A549 treated with Mapracorat at 1 μM for 4 hours (cell line): Measurements from ENCODE around the gene SLC35E4. TPM values are rescaled to one million over a fixed set of nuclear protein-coding genes. Genes with fewer than 3 reads are reported as not detected.

Source experiments
- total RNA-seq: library from RNA; stranded (reverse); fragments of 200-300 nt; extraction: Qiagen RNA extraction; gene quantifications from 5 replicates; pipeline ENCODE4 v1.2.3, GENCODE V29; 2022

Gene SLC35E4, protein sequence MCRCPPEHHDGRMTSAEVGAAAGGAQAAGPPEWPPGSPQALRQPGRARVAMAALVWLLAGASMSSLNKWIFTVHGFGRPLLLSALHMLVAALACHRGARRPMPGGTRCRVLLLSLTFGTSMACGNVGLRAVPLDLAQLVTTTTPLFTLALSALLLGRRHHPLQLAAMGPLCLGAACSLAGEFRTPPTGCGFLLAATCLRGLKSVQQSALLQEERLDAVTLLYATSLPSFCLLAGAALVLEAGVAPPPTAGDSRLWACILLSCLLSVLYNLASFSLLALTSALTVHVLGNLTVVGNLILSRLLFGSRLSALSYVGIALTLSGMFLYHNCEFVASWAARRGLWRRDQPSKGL
- 5.0 to 7.3 TPM (median 6.2 TPM) in 5 replicates for total RNA-seq

DNA sequence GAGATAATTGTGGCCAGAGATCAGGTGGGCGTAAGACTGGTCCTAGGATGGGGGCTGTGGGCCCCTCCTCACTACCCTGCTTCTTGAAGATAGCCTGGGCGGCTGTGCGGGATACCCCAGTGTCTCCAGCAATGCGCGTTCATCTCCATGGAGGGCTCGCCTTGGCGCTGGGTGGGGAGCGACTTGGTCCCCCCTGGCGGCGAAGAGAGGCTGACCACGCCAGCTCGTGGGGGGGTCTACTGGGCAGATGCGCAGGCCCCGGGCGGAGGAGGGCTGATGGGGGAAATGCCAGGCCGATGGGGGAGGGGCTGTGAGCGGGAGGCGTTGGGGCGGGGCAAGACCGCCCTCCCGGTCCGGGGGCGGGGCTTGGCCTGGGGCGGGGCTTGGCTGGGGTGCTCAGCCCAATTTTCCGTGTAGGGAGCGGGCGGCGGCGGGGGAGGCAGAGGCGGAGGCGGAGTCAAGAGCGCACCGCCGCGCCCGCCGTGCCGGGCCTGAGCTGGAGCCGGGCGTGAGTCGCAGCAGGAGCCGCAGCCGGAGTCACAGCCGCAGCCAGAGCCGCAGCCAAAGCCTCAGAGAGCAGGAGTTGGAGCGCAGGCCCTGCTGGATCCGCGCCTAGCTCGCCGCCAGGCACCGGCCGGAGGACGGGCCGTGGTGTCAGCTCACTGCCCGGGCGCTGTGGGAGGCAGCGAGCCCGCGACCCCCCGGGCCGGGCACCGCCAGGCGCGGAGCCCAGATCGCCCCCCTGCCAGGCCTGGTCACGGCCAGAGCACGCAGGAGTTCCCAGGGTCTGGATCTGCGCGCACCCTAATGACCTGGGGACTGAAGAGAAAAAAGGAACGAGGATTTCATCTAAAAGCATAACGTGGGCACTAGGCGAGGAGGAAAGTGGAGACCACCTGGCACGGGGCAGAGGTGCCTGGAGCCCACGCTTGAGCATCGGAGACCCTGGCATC is at the start of gene SLC35E4:
SLC35E4 (plus strand) TSS at position 509 of the 953 bp plus-strand sequence. CDS start 670 bp downstream, outside the sequence.

DNA sequence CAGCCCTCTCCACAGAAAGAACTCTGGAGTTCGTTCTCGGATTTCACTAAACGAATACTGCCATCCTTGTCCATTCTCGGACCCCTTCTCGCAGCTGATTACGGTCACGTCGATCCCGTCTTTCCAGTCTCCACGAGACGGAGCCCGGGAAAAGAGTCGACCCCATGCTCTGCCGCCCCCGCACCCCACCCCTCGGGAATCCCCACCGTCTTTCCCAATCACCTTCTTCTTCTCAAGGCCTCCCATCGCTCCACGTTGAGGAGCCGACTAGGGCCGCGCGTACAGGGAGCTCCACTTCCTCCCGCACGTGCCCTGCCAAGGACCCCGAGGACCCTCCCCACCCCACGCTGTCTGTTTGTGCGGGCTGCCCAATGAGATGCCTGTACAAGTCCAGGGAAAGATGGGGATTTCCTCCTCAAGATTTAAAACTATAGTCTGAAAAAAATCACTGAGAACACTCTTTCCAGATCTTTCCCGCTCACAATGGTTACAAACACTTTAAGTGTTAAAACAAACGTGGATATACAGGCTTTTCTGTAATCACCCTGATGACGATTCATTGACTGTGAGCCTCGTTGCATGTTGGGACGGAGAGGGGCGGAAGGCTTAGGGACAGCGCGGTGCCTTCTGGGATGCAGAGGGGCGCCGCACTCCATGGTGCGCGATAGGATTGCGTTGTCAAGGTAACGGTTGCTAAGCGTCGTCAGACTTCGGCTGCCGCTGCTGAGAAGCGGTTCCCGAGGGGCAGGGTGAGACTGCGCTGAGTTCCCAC is 43.8 kb upstream of the SLC35E4 start, which contains the start of gene PES1:
PES1 (minus strand) TSS at position 323 of the 772 bp plus-strand sequence; CDS start at position 246, 77 bp downstream.

DNA sequence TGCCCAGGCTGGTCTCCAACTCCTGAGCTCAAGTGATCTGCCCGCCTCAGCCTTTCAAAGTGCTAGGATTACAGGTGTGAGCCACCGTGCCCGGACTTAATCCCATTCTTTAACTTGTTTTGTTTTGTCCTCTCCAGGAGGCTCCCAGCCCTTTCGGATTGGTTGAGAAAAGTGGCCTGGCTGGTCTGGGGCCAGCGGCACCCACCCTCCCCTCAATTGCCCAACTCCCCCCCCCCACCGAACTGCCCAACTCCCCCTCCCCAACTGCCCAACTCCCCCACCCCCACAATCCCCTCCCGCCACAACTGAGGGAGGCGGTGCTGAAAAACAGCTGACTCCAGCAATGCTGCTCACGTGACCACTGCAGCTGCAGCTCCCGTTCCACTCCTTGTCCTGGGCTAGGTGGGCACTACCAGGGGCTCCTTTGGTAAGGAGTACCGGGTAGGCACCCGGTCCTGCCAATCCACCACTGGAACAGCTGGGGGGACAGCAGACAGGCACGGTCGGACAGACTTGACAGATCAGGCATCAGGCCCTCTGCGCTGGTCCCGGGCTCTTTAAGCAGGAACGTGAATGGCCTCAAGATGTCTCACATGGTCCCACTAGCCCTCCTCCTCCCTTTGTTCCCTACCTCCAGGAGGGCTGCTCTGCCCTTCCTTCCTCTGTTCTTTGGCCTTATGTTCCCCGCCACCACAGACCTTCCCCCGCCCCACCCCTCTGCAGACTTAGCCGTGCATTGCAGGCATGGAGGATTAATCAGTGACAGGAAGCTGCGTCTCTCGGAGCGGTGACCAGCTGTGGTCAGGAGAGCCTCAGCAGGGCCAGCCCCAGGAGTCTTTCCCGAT is 28.9 kb upstream of the SLC35E4 start, which contains the start of gene TCN2:
TCN2 (plus strand) TSS at position 720 of the 845 bp plus-strand sequence. CDS start 158 bp downstream, outside the sequence.

DNA sequence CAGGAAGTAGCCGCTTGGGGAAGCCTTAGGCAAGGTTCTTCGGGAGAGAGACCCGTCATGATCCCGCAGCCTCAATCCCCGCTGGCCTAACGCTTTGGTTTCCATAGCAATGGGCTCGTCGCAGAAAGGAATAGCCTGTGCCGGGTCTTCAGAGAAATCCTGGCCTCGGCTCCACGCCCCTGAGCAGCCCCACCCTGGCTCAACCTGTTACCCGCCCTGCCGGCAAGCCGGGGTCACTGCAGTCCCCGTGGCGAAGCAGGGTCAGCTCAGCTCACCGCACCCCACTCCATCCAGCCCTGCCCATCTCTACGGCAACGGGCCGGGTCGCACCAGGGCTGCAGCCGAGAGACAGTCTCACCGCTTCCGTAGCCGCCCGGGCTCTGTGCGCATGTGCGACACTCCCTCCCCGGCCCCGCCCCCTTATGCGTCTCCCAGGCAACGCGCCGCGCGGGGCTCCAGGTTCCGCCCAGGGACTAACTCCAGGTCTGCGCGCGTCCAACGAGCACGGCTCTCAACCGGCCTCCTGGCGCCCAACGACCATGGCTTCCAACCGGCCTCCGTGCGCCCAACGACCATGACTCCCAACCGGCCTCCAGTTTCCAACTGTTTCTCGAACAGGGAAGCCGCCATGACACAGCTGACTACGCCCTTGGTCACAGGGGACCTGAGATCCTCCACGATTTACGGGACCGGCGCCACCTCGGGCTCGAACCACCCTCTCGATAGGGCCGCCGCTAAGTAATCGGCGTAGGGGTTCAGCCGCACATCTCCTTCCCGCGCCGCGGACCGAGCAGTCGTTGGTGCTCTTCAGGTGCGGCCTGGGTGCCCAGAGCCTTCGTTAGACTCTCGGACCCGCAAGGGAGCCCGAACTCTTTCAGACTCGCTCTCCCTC is 32.2 kb downstream of the SLC35E4 start, which contains the start of gene DUSP18:
DUSP18 (minus strand) TSS at position 382 of the 892 bp plus-strand sequence. CDS start 3,872 bp downstream, outside the sequence.

DNA sequence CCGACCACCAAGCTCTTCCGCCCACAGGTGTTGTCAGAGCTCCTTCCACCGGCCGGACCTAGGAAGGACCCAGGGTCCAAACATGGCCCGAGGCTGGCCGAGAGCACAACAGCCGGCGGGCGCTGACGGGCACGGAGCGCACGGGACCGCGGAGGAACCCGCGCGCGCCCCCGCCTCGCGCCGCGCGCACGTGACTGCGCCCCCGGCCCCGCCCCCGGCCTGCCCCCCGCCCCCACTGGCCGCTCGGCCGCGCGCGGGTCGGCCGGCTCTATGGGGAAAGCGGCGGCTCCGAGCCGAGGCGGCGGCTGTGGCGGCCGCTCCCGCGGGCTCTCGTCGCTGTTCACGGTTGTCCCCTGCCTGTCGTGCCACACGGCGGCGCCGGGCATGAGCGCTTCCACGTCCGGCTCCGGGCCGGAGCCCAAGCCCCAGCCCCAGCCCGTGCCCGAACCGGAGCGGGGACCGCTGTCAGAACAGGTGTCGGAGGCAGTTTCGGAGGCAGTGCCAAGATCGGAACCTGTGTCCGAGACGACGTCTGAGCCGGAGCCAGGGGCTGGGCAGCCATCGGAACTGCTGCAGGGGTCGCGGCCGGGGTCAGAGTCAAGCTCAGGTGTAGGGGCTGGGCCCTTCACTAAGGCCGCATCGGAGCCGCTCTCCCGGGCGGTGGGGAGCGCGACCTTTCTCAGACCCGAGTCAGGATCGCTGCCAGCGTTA is 59.2 kb downstream of the SLC35E4 start, which contains the start of gene OSBP2:
OSBP2 (plus strand) TSS at position 235 of the 711 bp plus-strand sequence; CDS start at position 271, 36 bp downstream.

Other genes with a start within 250 kb of the SLC35E4 start
- gene RNF215, start 248.4 kb upstream of the SLC35E4 start, total RNA-seq: 16.0 to 23.8 TPM (median 21.7 TPM) in 5 replicates
- gene SEC14L2, start 238.8 kb upstream of the SLC35E4 start, total RNA-seq: 48.2 to 79.6 TPM (median 70.6 TPM) in 5 replicates
- gene MTFP1, start 210.0 kb upstream of the SLC35E4 start, total RNA-seq: 59.6 to 71.2 TPM (median 69.2 TPM) in 5 replicates
- not detected in 5 replicates for gene SEC14L3, start 163.8 kb upstream of the SLC35E4 start, total RNA-seq
- 4.6 to 6.3 TPM (median 5.8 TPM) in 5 replicates for gene SEC14L4, start 130.1 kb upstream of the SLC35E4 start, total RNA-seq
- gene SEC14L6, start 89.0 kb upstream of the SLC35E4 start, total RNA-seq: not detected in 5 replicates
- 7.0 to 11.7 TPM (median 11.1 TPM) in 5 replicates for gene GAL3ST1, start 61.1 kb upstream of the SLC35E4 start, total RNA-seq
- 101 to 120 TPM (median 108 TPM) in 5 replicates for gene PES1, start 43.9 kb upstream of the SLC35E4 start, total RNA-seq
- gene TCN2, start 28.6 kb upstream of the SLC35E4 start, total RNA-seq: 4.5 to 5.4 TPM (median 4.9 TPM) in 5 replicates
- gene DUSP18, start 32.1 kb downstream of the SLC35E4 start, total RNA-seq: 3.3 to 5.4 TPM (median 4.8 TPM) in 5 replicates
- gene OSBP2, start 59.1 kb downstream of the SLC35E4 start, total RNA-seq: 8.0 to 10.3 TPM (median 9.2 TPM) in 5 replicates